Activated CD8-positive, alpha-beta T cell treated with anti-CD3 and anti-CD28 coated beads for 36 hours (primary cell): Measurements from ENCODE around the gene GNAI3. TPM values are rescaled to one million over a fixed set of nuclear protein-coding genes. Genes with fewer than 3 reads are reported as not detected.

Source experiments
- ATAC-seq: fragments of 200-7000 bp; cut with Tn5 transposase; one replicate; pipeline ENCODE4 v1.10.0; 2021; ENCODE audit warnings: mild to moderate bottlenecking, moderate library complexity
- CTCF ChIA-PET: fragments of 350-600 bp; sonication (Branson Sonifier 250); formaldehyde crosslinking; loops from one replicate; lab custom pipeline; 2021; ENCODE audit warnings: antibody characterized with exemption; lab: Charles Lee
- POLR2A ChIA-PET: fragments of 350-600 bp; sonication (Branson Sonifier 250); formaldehyde crosslinking; loops from one replicate; lab custom pipeline; 2021; ENCODE audit warnings: antibody characterized with exemption; lab: Charles Lee
- DNase-seq: peaks from one replicate; pipeline ENCODE4 v3.0.0-alpha.2; 2020
- H3K27ac Mint-ChIP-seq: one replicate; pipeline ENCODE4 v1.8.0; 2021; ENCODE audit warnings: mild to moderate bottlenecking, mixed read lengths
- H3K27me3 Mint-ChIP-seq: one replicate; pipeline ENCODE4 v1.8.0; 2021; ENCODE audit warnings: mixed read lengths
- H3K36me3 Mint-ChIP-seq: one replicate; pipeline ENCODE4 v1.8.0; 2021; ENCODE audit warnings: low read depth, mixed read lengths
- H3K4me1 Mint-ChIP-seq: one replicate; pipeline ENCODE4 v1.8.0; 2021; ENCODE audit warnings: low read depth, mixed read lengths
- H3K4me3 Mint-ChIP-seq: one replicate; pipeline ENCODE4 v1.8.0; 2021; ENCODE audit warnings: mild to moderate bottlenecking, moderate library complexity, mixed read lengths
- H3K9me3 Mint-ChIP-seq: one replicate; pipeline ENCODE4 v1.8.0; 2021; ENCODE audit warnings: mixed read lengths
- CTCF ChIP-seq: fragments of 200-600 bp; IDR thresholded peaks from one replicate; pipeline ENCODE4 v1.8.0; 2022; ENCODE audit warnings: antibody characterized with exemption, mild to moderate bottlenecking
- intact Hi-C: fragments of 100-400 bp; cut with micrococcal nuclease; formaldehyde crosslinking; loops from one replicate; pipeline ENCODE4 v1.10.0; 2022
- total RNA-seq, 2 experiments: library from RNA; stranded (reverse); gene quantifications; one replicate each; pipeline ENCODE4 v1.2.3, GENCODE V29; 2021

Gene GNAI3
- total RNA-seq, 2 experiments from 2014 or later: 7.5 to 7.7 TPM

- intact Hi-C loops: no loop called here
- CTCF ChIA-PET: interaction anchor here (1.3 to 4.5 kb wide), 6 partner anchors 19 to 82 kb away, joined by 3 to 21 read pairs (median 7); partner anchors contain the start of gene GNAI3
- H3K4me1 Mint-ChIP-seq: peaks cover 39% of the 10 kb centered on the region
- DNase-seq (no peak), ATAC-seq (no peak)
- no peaks in the 10 kb centered on the region for H3K9me3 Mint-ChIP-seq
- no peak overlapping the region for H3K4me3 Mint-ChIP-seq
- no peak for TF ChIP-seq CTCF
- H3K36me3 Mint-ChIP-seq: no peaks in the 10 kb centered on the region
- POLR2A ChIA-PET: interaction anchor here (0.6 to 1.9 kb wide), 2 partner anchors 19 to 78 kb away, joined by 3 to 7 read pairs; no protein-coding TSS in a partner anchor
- no peak overlapping the region for H3K27ac Mint-ChIP-seq
- H3K27me3 Mint-ChIP-seq: no peaks in the 10 kb centered on the region
Measured at GRCh38 chr1:109567877-109568672, 19.7 kb downstream of the GNAI3 start.

GRCh38 chr1:109569323-109569722 is 20.9 kb downstream of the GNAI3 start:
- Mint-ChIP-seq H3K9me3 (no peaks in the 10 kb centered on the region), H3K4me3 (no peak overlapping the region), H3K27ac (no peak overlapping the region), H3K36me3 (no peaks in the 10 kb centered on the region), H3K4me1 (peaks cover 36% of the 10 kb centered on the region), H3K27me3 (no peaks in the 10 kb centered on the region)
- TF ChIP-seq CTCF: no peak
- CTCF ChIA-PET: interaction anchor here (1.1 to 4.5 kb wide), 7 partner anchors 20 to 81 kb away, joined by 3 to 21 read pairs (median 4); partner anchors contain the start of gene GNAI3
- POLR2A ChIA-PET: interaction anchor here (1.0 to 1.9 kb wide), 2 partner anchors 20 to 90 kb away, joined by 3 to 7 read pairs; no protein-coding TSS in a partner anchor
- intact Hi-C loops: no loop called here
- DNase-seq (no peak), ATAC-seq (no peak)

- DNase-seq: no peak
- H3K4me3 Mint-ChIP-seq: no peak overlapping the region
- H3K27ac Mint-ChIP-seq: no peak overlapping the region
- no peaks in the 10 kb centered on the region for H3K36me3 Mint-ChIP-seq
- no peak for ATAC-seq
- H3K9me3 Mint-ChIP-seq: no peaks in the 10 kb centered on the region
- POLR2A ChIA-PET: interaction anchor here (1.0 to 1.9 kb wide), 2 partner anchors 21 to 91 kb away, joined by 3 to 7 read pairs; no protein-coding TSS in a partner anchor
- H3K4me1 Mint-ChIP-seq: peaks cover 31% of the 10 kb centered on the region
- CTCF ChIA-PET: interaction anchor here (1.1 to 4.5 kb wide), 5 partner anchors 11 to 70 kb away, joined by 3 to 21 read pairs (median 10); partner anchors contain the start of gene GNAI3
- no peaks in the 10 kb centered on the region for H3K27me3 Mint-ChIP-seq
- intact Hi-C loops: no loop called here
- no peak for TF ChIP-seq CTCF
Measured at GRCh38 chr1:109570414-109570813, 22.0 kb downstream of the GNAI3 start.

GRCh38 chr1:109573785-109574184 is 25.4 kb downstream of the GNAI3 start:
- intact Hi-C loops: no loop called here
- ATAC-seq (no peak), DNase-seq (no peak)
- Mint-ChIP-seq H3K4me3 (no peak overlapping the region), H3K9me3 (no peaks in the 10 kb centered on the region), H3K27me3 (no peaks in the 10 kb centered on the region), H3K4me1 (peaks cover 11% of the 10 kb centered on the region), H3K36me3 (peaks cover 1% of the 10 kb centered on the region), H3K27ac (no peak overlapping the region)
- ChIA-PET CTCF (interaction anchor here (1.0 kb wide), 1 partner anchor 9 kb away, joined by 3 read pairs; no protein-coding TSS in a partner anchor), POLR2A (no interaction called here)
- TF ChIP-seq CTCF: no peak
